SU-DHL-6 (cell line): ENCODE results near the gene PACS1.

Experiments
- CTCF ChIP-seq: fragments of 200-600 bp; sonication (generic); IDR thresholded peaks from one replicate; pipeline ENCODE4 v1.5.1; 2017; ENCODE audit warnings: antibody characterized with exemption, mild to moderate bottlenecking, low read length, moderate library complexity; ENCODE audit not compliant: insufficient read depth, poor library complexity, severe bottlenecking
- EZH2phosphoT487 ChIP-seq: fragments of 200-600 bp; sonication (generic), shearing (Covaris generic); conservative IDR thresholded peaks from 2 replicates; pipeline ENCODE4 v1.6.1; 2018; ENCODE audit warnings: mild to moderate bottlenecking, antibody characterized with exemption, low read length, moderate library complexity, mixed read lengths

GRCh38 chr11:66158156-66158555, 88.1 kb downstream of the PACS1 start:
- TF ChIP-seq CTCF (no peak), EZH2phosphoT487 (no peak)
